PC-3 (cell line): ENCODE measurements around the gene ACP7. TPM values are rescaled to one million over a fixed set of nuclear protein-coding genes. Genes with fewer than 3 reads are reported as not detected.
A peak's percentile ranks its signal among the peaks of the same experiment; 100 is the strongest.

Source experiments
- ATAC-seq: fragments of 200-7000 bp; cut with Tn5 transposase; 2 replicates; pipeline ENCODE4 v1.9.1; 2020; ENCODE audit warnings: mild to moderate bottlenecking, moderate library complexity
- BruUV-seq: library from RNA; stranded (reverse); fragments of 400-500 nt; replicated peaks from 2 replicates; lab custom pipeline; 2021; lab: Mats Ljungman, UMichigan
- CTCF ChIA-PET: fragments of 300-600 bp; sonication (Branson Sonifier 250); formaldehyde crosslinking; loops from one replicate; lab custom pipeline; 2022; ENCODE audit warnings: antibody characterized with exemption; lab: Charles Lee
- POLR2A ChIA-PET: fragments of 300-600 bp; sonication (Branson Sonifier 250); formaldehyde crosslinking; loops from one replicate; lab custom pipeline; 2022; ENCODE audit warnings: antibody characterized with exemption; ENCODE audit not compliant: unreplicated experiment; lab: Charles Lee
- DNase-seq: peaks from one replicate; pipeline ENCODE4 v3.0.0-alpha.2; 2015
- H2AFZ ChIP-seq: fragments of 300-600 bp; sonication (generic); 2 replicates; pipeline ENCODE4 v1.6.0; 2016; ENCODE audit warnings: antibody characterized with exemption, low read length
- H3F3A ChIP-seq: fragments of 300-600 bp; sonication (generic); one replicate; pipeline ENCODE4 v1.6.0; 2017; ENCODE audit warnings: antibody characterized with exemption, low read length, control low read depth, mild to moderate bottlenecking; ENCODE audit not compliant: unreplicated experiment
- H3K27ac ChIP-seq: fragments of 300-600 bp; sonication (generic); 2 replicates; pipeline ENCODE4 v1.5.1; 2016; ENCODE audit warnings: mild to moderate bottlenecking, low read length
- H3K27me3 ChIP-seq: fragments of 300-600 bp; sonication (generic); 2 replicates; pipeline ENCODE4 v1.6.1; 2016; ENCODE audit warnings: low read length, mixed read lengths
- H3K36me3 ChIP-seq: fragments of 300-600 bp; sonication (generic); 2 replicates; pipeline ENCODE4 v1.6.1; 2016; ENCODE audit warnings: low read depth, mixed run types, low read length, mixed read lengths
- H3K4me1 ChIP-seq: fragments of 300-600 bp; sonication (generic); 2 replicates; pipeline ENCODE4 v1.5.1; 2016; ENCODE audit warnings: low read length; ENCODE audit not compliant: insufficient read depth
- H3K4me2 ChIP-seq: fragments of 300-600 bp; sonication (generic); 2 replicates; pipeline ENCODE4 v1.6.0; 2016; ENCODE audit warnings: low read length
- H3K4me3 ChIP-seq: fragments of 300-600 bp; sonication (generic); 2 replicates; pipeline ENCODE4 v1.5.1; 2016; ENCODE audit warnings: mild to moderate bottlenecking, low read length, mixed read lengths
- H3K79me2 ChIP-seq: fragments of 300-600 bp; sonication (generic); 2 replicates; pipeline ENCODE4 v1.6.1; 2017; ENCODE audit warnings: low read length, mixed read lengths
- H3K9ac ChIP-seq: fragments of 300-600 bp; sonication (generic); 2 replicates; pipeline ENCODE4 v1.6.0; 2016; ENCODE audit warnings: mild to moderate bottlenecking, low read length
- H3K9me2 ChIP-seq: fragments of 300-600 bp; sonication (generic); replicated peaks from 2 replicates; pipeline ENCODE4 v1.6.1; 2016; ENCODE audit warnings: mixed run types, low read length, mixed read lengths
- H3K9me3 ChIP-seq: fragments of 300-600 bp; sonication (generic); 2 replicates; pipeline ENCODE4 v1.6.1; 2016; ENCODE audit warnings: low read length, mixed read lengths
- H4K20me1 ChIP-seq: fragments of 300-600 bp; sonication (generic); 2 replicates; pipeline ENCODE4 v1.6.1; 2016; ENCODE audit warnings: low read length, mixed read lengths
- CTCF ChIP-seq: fragments of 300-600 bp; sonication (generic); conservative IDR thresholded peaks from 2 replicates; pipeline ENCODE4 v1.5.1; 2017; ENCODE audit warnings: antibody characterized with exemption, low read depth, mild to moderate bottlenecking, low read length
- EZH2 ChIP-seq: fragments of 300-600 bp; sonication (generic); IDR thresholded peaks from one replicate; pipeline ENCODE4 v1.6.1; 2017; ENCODE audit warnings: antibody characterized with exemption, mild to moderate bottlenecking, low read length; ENCODE audit not compliant: unreplicated experiment
- EZH2phosphoT487 ChIP-seq: fragments of 300-600 bp; sonication (generic); IDR thresholded peaks from 2 replicates; pipeline ENCODE4 v1.6.1; 2018; ENCODE audit warnings: mild to moderate bottlenecking, antibody characterized with exemption, low read length, borderline replicate concordance
- intact Hi-C: fragments of 100-400 bp; cut with micrococcal nuclease; formaldehyde crosslinking; loops from 2 replicates; pipeline ENCODE4 v1.9.0; 2023
- total RNA-seq: library from RNA; depleted of rRNA; stranded (reverse); fragments of >200 nt; gene quantifications from 2 replicates; pipeline ENCODE4 v1.2.3, GENCODE V29; 2014; rRNA removed

Gene ACP7
- total RNA-seq, 1 experiment from 2014 or later, result 5.0 TPM

- no peak overlapping the region for H3K9ac ChIP-seq
- ChIA-PET CTCF (no interaction called here), POLR2A (no interaction called here)
- BruUV-seq, result no TSS peak
- peaks cover 44% of the 10 kb centered on the region for H3K4me1 ChIP-seq
- H3K36me3 ChIP-seq, result no peaks in the 10 kb centered on the region
- no peak for ATAC-seq
- no peaks in the 10 kb centered on the region for H3K27me3 ChIP-seq
- DNase-seq, result no peak
- intact Hi-C loops, result no loop called here
- H2AFZ ChIP-seq, result no peak overlapping the region
- H3K9me2 ChIP-seq, result no peaks in the 10 kb centered on the region
- TF ChIP-seq CTCF, result no peak
- TF ChIP-seq EZH2phosphoT487, result no peak
- TF ChIP-seq EZH2, result no peak
- H3K9me3 ChIP-seq, result no peaks in the 10 kb centered on the region
- H4K20me1 ChIP-seq, result no peaks in the 10 kb centered on the region
- no peak overlapping the region for H3K4me3 ChIP-seq
- no peak overlapping the region for H3K4me2 ChIP-seq
- H3F3A ChIP-seq, result no peaks in the 10 kb centered on the region
- H3K79me2 ChIP-seq, result peaks cover 76% of the 10 kb centered on the region
- H3K27ac ChIP-seq, result no peak overlapping the region
Measured at GRCh38 chr19:39158646-39159260, 74.6 kb downstream of the ACP7 start.

GRCh38 chr19:39160523-39160861, 76.3 kb downstream of the ACP7 start:
- TF ChIP-seq EZH2 (no peak), EZH2phosphoT487 (no peak)
- intact Hi-C loops, result no loop called here
- Histone ChIP-seq H4K20me1 (no peaks in the 10 kb centered on the region), H3K36me3 (no peaks in the 10 kb centered on the region), H3K4me2 (peak overlapping the region; percentile 32; the same call in 1 of the 2 replicates), H3K79me2 (peaks cover 62% of the 10 kb centered on the region), H3K4me3 (no peak overlapping the region), H3K27ac (peak overlapping the region; percentile 76), H3F3A (no peaks in the 10 kb centered on the region), H3K9me2 (no peaks in the 10 kb centered on the region), H2AFZ (no peak overlapping the region), H3K4me1 (peaks cover 27% of the 10 kb centered on the region), H3K27me3 (no peaks in the 10 kb centered on the region), H3K9ac (peak overlapping the region; percentile 36; the same call in 1 of the 2 replicates), H3K9me3 (no peaks in the 10 kb centered on the region)
- ChIA-PET CTCF (no interaction called here), POLR2A (no interaction called here)
- no TSS peak for BruUV-seq
- ATAC-seq (peak; percentile 55), DNase-seq (peak; percentile 58)

Other genes starting within 250 kb of the ACP7 start
- gene HNRNPL, start 234.4 kb upstream of the ACP7 start, total RNA-seq, result 315 and 331 TPM in 2 replicates
- 1.2 and 3.2 TPM in 2 replicates for gene RINL, start 206.1 kb upstream of the ACP7 start, total RNA-seq
- 37.9 and 55.2 TPM in 2 replicates for gene SIRT2, start 184.8 kb upstream of the ACP7 start, total RNA-seq
- gene NFKBIB, start 184.4 kb upstream of the ACP7 start, total RNA-seq, result 43.7 and 44.9 TPM in 2 replicates
- 0.26 TPM in 1 of 2 replicates, not detected in the other for gene CCER2, start 172.2 kb upstream of the ACP7 start, total RNA-seq
- gene SARS2, start 153.6 kb upstream of the ACP7 start, total RNA-seq, result 26.7 and 28.3 TPM in 2 replicates
- 143 and 156 TPM in 2 replicates for gene MRPS12, start 153.4 kb upstream of the ACP7 start, total RNA-seq
- gene FBXO17, start 108.6 kb upstream of the ACP7 start, total RNA-seq, result not detected in 2 replicates
- gene FBXO27, start 51.8 kb upstream of the ACP7 start, total RNA-seq, result 7.1 and 16.5 TPM in 2 replicates
- 13.5 and 16.2 TPM in 2 replicates for gene PAK4, start 41.4 kb downstream of the ACP7 start, total RNA-seq
- gene NCCRP1, start 112.6 kb downstream of the ACP7 start, total RNA-seq, result 2.2 and 6.2 TPM in 2 replicates
- not detected in 2 replicates for gene SYCN, start 119.9 kb downstream of the ACP7 start, total RNA-seq
- gene IFNL3, start 160.6 kb downstream of the ACP7 start, total RNA-seq, result not detected in 2 replicates
- gene IFNL4, start 164.5 kb downstream of the ACP7 start, total RNA-seq, result not detected in 2 replicates
- gene IFNL2, start 184.0 kb downstream of the ACP7 start, total RNA-seq, result not detected in 2 replicates
- gene IFNL1, start 212.0 kb downstream of the ACP7 start, total RNA-seq, result not detected in 2 replicates
- gene LRFN1, start 236.5 kb downstream of the ACP7 start, total RNA-seq, result 3.6 and 6.7 TPM in 2 replicates